GM21367 (cell line): Measurements from ENCODE around the gene MAK.
A peak's percentile ranks its signal among the peaks of the same experiment; 100 is the strongest.
"Not testable (repeated sequence)": the region's sequence is repeated elsewhere in the genome, so short reads cannot be mapped to it uniquely, and the experiment has no call there.

Experiments used
- ATAC-seq: cut with Tn5 transposase; IDR thresholded peaks from one replicate; pipeline ENCODE4 v1.9.1; 2021; ENCODE audit not compliant: unreplicated experiment

The MAK gene

DNA sequence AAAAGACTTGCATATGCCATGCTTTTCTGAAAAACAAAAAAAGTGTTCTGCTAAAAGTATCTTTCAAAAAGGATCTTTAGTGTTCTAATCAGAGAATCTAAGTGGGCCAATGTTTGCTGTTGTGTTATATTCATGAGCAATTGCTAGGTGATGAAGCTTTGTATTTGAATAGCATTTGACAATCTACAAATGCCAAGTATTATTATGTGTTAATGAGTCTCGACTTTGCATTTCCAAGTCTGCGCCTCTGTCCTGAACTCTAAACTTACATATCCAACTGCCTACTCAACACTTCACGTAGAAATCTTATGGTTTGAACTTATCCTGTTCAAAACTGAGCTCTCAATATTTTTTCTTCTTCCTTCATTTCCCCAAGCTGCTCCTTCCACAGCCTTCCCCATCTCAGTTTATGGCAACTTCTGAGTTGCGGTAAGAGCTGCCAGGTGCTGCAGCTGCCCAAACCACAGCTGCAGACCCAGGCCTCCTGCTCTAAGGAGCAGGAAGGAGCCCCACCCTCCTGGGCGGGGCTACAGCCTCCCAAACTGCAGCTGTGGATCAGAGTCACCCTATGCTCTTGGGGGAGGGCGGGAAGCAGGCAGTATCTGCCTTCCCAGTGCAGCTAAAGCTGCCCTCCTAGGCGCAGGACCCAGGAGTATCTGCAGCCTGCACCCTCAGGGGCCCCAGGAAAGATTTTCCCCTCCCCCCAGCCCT, 16.7 kb upstream of the MAK start:
- no peak for ATAC-seq

DNA sequence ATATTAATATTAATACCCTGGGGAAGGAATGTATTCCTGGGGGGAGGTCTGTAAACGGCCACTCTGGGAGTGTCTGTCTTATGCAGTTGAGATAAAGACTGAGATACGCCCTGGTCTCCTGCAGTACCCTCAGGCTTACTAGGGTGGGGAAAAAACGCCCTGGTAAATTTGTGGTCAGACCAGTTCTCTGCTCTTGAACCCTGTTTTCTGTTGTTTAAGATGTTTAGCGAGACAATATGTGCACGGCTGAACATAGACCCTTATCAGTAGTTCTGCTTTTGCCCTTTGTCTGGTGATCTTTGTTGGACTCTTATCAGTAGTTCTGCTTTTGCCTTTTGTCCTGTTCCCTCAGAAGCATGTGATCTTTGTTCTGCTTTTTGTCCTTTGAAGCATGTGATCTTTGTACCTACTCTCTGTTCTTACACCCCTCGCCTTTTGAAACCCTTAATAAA, 15.5 kb upstream of the MAK start:
- ATAC-seq = not testable (repeated sequence)

DNA sequence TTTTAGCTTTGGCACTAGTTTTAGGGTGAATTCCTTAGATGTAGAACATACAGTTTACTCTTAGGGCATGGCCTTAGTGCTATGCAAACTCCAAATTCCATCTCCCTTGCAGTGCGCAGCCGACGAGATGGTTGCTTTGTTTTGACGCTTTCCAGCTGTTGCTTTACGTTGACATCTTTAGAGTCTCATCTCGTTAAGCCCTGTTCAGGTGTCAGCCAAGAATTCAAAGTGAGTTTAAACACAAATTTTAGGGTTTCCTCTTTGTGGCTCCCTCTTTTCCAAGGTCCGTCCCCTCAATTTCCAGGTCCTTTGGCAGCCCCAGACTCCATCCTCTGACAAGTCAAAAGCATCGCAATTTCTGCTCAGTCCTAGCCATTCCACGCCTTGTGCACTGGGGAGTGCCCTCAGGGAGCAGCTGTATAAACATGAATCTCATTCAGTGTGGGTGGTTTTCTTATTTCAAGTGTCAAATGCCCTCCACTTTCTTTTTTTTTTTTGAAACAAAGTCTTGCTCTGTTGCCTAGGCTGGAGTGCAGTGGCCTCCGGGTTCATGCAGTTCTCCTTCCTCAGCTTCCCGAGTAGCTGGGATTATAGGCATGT, 14.1 kb upstream of the MAK start:
- no peak for ATAC-seq

DNA sequence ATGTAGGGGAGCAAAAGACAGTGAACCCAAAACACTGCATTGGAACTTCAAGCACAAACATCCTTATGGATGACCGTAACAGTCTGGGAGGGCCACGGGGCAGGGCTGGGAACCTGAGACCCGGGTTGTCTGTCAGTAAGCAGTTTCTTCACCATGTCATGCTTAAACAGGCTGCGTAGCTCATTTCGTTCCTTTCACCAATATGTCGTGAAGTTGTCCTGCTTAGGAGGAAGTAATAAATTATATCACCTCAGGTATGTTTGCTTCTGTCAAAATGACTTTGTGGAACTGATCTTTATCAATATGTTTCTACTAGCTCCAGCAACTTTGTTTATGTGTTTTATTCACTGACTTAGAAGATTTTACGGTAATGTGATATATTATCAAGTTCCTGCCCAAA, 12.4 kb upstream of the MAK start:
- ATAC-seq = no peak

DNA sequence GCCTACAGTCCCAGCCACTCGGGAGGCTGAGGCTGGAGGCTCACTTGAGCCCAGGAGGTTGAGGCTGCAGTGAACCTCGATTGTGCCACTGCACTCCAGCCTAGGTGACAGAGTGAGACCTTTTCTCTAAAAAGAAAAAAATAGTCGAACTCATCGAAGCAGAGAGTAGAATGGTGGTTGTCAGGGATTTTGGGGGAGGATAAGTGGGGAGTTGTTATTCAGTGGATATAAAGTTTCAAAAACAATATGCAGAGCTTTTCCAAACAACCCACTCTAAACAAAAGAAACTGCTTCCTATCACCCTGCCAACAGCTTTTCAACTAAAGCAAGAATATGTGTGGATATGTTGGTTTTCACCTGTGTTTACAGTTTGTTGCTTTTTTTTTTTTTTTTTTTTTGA, 11.6 kb upstream of the MAK start:
- ATAC-seq = no peak

DNA sequence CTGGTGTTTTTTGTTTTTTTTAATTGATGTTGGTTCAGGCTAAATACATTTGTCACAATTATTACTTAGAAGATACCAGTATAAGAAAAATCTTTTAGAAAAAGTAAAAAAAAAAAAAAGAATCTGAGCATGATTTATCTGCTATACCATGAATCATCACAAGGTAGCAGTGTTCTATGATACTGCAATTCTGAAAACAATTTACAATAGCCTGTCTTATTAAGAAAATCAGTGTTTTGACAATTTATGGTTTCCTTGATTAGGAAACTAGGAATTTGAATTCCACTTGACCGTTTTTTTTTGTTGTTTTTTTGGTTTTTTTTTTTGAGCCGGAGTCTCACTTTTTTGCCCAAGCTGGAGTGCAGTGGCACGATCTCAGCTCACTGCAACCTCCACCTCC, 9.3 kb upstream of the MAK start:
- no peak for ATAC-seq

DNA sequence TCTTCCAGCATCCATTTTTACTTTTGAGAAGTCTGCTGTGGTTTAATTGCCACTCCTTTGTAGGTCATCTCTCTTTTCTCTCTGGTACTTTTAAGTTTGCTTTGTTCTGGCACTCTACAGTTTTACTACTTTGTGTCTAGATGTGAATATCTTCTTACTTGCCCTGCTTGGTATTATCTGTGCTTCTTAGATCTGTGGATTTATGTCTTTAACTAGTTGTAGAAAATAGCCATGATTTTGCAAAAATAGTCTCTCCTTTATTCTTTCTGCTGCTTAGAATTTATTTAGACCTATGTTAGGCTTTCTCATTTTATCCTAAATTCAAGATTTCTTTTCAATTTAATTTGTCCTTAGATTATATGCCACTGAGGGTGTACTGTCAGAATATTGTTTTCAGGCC, 5.2 kb upstream of the MAK start:
- ATAC-seq = no peak

DNA sequence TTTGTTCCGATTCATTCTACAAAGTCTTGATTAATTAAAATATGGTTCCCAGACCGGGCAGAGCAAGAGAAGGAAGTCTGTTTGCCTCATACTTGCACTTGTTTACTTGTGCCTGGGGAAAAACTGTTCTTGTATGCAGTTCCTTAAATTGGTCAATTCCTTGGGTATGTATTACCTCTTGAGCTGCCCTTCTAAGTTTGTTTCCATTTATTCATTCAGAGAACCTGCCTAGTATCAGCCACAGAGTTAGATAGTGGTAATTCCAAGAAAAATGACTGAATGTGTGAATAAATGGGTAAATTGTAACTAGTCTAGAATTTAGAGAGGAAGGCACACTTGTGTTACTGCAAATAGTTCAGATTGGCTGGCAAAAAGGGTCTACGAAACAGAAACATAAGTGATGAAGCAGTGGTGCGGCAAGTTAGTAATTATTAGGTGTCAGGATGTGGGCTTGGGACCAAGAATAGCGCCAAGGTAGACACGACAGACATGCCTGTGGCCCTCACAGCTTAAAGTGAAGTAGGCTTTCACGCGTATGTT, 525 bp upstream of the MAK start:
- ATAC-seq = peak; percentile 56

DNA sequence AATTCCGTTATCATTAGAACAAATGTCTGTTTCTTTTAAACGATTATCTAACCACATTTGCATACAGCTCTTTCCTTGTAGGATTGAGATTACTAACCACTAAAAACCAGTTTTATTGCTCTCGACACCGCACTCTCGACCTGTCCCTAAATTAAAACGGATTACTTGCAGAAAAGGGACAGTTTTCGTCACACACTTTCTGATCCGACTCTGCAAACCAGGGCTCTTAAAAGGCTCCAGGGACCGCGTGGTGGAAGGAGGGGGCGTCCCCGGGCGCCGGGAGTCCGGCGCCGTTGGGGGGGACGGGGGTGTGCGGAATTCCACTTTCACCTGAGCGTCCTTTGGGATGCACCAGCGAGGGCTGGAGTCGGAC, 731 bp downstream of the MAK start:
- no peak for ATAC-seq

DNA sequence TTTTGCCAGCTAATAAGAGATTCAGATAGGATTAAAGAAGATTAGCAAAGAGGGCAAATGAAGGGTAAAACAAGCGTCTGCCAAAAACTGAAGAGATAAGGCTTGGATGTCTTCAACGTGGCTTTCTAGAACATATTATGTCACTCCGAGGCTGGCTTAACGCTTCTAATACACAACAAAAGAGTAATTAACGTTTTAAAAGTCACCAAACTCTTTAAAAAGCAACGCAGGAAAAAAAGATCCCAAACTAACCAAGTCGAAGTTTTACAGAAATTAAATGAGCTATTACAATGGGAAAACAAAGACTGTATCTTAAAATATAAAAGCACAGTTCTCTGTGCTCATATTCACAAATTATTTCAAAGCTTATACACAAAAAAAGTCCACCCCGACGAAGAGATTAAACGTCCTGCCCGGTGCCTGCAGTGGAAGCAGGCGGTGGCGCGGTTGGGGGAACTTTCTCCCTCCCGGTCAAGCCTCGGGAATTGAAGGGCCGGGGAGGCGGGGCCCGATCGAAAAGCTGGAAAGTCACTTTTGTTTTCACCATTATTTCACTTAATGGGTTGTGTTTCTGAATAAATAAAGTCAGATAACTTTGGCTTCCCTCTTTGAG, 1.2 kb downstream of the MAK start:
- no peak for ATAC-seq

DNA sequence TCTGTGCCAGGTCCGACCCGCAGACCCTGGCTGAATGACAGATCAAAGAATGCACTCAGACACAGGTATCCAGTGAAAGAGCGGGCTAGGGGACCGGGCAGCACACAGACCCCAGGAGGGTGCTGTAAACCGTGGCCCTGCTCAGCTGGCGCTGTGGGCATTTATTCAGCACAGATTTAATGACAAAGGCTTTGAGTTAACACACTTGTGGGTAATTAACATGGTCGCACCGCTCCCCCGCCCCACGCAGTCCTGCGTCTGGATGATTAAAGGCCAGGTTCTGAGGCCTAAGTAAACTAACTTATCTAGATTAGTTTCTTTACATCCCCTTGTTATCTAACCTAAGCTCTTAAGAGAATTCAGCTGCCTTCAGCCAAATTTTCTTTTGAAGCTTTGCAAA, 3.5 kb downstream of the MAK start:
- ATAC-seq = no peak

DNA sequence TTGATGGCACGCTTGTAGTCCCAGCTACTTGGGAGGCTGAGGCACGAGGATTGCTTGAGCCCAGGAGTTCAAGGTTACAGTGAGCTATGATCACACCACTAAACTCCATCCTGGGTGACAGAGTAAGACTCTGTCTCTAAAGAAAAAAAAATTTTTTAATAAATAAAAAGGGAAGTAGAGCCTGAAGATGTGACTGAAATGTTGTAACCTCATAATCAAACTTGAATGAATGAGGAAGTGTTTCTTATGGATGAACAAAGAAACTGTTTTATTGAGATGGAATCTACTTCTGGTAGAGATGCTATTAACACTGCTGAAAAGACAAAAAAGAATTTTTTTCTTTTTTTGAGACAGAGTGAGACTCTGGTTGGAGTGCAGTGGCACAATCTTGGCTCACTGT, 6.7 kb downstream of the MAK start:
- no peak for ATAC-seq

DNA sequence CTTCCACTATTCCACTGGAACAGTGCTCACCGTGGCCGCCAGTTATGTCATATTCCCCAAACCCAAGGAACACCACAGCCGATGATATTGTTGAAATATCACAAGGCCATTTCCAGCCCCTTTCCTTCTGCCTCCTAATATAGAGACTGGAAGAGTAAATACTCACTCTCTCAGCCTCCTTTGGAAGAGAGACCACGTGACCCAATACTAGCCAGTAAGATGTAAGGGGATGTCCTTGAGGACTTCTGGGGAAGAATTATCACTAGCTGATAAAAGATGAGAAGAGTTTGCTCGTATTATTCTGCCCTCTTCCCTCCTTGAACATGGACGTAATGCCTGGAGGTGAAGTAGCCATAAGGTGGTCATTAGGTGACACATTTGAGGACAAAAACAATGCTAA, 13.5 kb downstream of the MAK start:
- ATAC-seq = no peak

DNA sequence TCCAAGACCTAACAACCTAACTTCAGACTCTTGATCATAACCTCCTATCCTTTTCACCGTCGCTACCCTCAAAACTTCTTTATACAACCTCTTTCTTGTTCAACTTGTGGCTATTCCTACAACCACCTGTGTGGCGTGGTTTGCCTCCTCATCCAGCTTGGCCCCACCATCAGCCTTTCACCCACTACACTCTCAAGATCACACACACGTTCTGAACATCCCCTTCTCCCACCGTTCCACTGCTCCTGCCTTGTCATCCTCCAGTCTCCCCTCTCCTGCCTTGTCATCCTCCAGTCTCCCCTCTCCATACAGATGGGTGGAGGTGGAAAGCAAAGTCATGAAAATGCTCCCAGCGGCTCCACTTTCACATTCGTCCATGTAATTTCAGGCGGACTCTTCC, 14.0 kb downstream of the MAK start:
- ATAC-seq = no peak

DNA sequence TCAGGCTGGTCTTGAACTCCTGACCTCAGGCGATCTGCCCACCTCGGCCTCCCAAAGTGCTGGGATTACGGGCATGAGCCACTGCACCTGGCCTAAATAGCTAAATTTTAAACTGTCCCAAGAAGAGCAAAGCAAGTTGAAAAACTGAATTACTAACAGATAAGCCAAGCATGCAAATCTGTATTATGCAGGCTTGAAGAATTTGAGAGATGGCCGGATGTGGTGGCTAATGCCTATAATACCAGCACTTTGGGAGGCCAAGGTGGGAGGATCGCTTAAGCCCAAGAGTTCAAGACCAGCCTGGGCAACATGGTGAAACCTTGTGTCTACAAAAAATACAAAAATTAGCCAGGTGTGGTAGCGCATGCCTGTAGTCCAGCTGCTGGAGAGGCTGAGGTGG, 24.2 kb downstream of the MAK start:
- not testable (repeated sequence) for ATAC-seq

DNA sequence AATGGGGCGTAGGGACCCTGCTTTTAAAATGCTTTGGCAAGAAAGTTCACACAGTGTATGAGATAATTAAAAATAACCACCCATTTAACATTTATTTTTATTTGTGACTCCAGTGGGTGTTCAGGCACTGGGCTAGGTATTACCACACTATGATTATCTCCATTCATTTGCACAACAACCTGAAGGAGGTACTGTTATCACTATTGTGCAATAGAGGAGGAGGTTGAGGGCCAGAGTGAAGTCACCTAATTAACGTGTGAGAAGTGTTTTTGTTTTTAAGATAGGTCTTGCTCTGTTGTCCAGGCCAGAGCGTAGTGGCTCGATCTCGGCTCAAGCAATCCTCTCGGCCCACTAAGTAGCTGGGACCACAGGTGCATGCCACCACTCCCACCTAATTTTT, 29.2 kb downstream of the MAK start:
- ATAC-seq = no peak

DNA sequence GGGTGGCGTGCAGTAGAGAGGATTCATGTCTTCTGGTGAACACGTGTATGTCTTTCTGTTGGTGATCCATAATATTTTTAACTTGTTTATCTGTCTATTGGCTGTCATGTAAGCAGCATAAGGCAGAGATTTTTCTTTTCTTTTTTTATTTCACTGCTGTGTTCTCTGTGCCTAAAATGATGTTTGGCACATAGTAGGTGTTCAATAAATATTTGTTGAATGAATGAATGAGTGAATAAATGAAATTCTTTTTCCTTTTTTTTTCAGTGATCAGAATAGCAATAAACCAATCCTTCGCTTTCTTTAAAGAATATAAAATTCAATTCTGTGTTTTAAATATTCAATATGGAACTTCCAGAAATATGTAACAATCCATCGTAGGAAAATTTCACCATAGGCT, 30.0 kb downstream of the MAK start:
- ATAC-seq = no peak

DNA sequence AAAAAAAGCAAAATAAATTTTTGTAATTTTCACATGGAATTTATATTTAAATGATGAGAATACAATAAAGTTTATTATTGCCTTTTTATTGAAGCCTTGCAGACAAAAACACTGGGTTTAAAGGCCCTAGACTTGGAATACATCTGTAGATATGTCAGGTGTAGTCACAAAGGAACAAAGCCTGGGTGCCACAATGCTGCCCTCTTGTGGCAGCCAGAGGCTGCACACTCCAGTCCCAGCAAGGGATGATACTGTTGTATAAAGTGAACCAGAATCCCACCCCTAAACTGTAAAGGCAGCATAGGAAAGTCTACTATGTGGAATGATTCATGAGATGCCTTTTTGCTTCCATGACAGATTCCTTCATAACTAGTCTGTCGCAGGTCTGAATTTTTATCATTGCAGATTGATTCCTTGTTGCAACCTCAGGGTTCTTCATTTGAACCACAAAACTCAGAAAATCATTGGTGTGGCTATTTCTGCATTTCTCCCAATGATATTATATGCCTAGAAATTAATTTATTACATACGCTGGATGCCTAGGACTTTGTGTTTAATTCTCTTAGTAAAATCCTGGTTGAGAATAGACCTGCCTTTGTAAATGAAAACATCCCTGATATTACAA, 37.0 kb downstream of the MAK start:
- ATAC-seq = peak; percentile 94

DNA sequence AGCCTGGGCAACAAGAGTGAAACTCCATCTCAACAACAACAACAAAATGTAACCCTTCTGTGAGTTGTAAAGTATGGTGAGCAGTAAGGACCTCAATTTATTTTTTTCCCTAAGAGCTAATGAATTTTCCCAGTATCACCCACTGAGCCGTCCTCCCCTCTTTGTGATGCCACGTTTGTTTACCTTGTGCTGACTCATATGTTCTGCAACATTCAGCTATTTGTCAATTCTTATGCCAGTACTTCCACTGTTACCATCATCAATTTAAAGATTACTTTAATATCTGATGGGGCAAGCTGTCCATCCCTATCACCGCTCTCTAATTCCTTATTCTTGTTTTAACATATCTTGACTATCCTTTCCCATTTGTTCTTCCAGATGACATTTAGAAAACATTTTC, 37.5 kb downstream of the MAK start:
- ATAC-seq = no peak

DNA sequence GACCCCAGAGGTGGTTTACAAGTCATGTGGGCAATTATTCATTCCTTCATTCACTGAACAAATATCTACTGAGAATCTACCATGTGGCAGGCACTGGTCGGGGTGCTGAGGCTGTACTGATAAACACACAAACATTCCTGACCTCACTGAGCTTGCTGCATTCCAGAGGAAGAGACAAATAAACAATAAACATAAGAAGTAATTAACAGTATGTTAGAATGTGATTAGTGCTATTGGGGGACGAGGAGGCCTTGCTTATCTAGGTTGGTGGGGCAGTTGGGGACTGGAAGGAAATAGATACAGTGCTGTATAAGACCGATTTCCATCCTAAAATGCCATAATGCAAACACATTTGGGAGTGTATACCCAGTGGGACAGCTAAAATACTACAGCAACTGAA, 44.1 kb downstream of the MAK start:
- ATAC-seq = no peak

DNA sequence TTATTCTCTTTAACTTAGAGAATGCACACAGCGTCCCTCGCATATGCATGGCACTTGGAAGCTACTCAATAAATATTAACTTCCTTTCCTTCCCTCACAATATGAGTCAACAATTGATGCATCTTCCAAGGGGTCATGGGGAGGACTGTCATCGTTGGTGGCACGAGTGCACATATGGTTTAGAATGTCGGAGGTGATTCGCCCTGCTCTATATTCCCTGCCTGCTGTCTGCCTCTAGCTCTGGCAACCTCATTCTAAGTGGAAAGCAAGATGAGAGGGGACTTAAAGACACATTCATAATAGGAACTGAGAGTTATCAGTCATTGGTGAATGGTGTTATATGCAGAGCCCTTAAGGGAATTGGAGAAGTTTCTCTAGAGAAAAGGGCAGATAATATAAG, 44.6 kb downstream of the MAK start:
- ATAC-seq = no peak

DNA sequence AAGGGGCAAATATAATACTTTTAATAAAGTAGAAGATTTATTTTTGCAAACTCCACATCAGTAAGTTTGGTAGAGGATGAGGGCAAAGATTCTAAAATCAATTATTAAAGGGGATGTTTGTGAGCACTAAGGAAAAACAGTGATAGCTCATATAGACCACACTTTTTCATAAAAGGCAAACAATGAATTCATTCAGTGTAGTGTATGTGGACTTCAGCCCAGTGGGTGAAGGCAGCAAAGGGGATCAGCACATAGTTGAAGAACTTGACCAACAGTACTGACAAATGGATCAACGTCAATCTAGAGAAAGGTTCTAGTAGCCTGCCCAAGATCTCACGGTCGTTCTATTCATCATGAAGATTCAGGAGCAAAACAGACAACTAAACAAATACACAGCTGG, 45.3 kb downstream of the MAK start:
- ATAC-seq = no peak
